Fibroblast of skin of right biceps (primary cell): Measurements from ENCODE around the gene STC2.
"Not testable (repeated sequence)": the region's sequence is repeated elsewhere in the genome, so short reads cannot be mapped to it uniquely, and the experiment has no call there.

Experiments used
- DNase-seq: peaks from one replicate; pipeline ENCODE4 v3.0.0-alpha.2; 2013

STC2 gene

DNA sequence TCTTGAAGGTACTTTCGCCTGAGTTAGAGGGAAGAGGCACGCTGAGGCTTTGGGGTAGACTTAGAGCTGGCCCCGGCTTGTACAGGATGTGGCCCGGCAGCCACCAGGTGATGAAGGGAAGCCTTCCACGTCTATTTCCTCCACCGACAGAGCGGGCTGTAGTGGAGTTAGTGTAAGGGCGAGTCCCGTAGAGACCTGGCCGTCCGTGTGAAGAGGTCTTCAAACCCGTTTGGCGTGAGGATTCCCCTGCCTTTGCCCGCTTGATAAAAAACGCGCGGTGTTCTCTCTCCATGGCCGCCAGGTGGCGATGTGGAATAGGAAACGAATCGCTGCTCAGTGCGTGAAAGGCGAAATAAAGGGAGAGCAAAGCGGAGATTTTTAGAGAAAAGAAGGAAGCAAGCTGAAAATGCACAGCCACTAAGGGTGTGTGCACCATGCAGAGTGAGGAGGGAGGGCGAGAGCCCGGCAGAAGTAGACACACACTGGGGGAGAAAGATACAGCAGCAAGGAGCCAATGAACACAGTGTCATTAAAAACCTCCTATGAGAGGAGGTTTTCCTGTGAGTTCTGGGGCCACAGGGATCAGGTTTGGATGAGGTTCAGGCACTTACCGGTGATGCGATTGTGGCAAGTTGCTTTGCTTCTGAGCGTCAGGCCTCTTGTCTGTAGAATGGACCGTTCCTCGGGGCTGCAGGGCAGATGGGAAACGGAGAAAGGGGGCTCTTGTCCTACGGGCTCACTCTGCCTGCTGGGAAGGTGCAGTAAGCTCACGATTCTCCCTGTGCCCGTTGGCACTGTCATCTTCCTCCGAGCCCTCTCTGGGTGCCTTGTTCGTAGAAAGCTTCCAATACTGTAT lies 34.2 kb downstream of the STC2 start:
- peak; percentile 78 for DNase-seq

DNA sequence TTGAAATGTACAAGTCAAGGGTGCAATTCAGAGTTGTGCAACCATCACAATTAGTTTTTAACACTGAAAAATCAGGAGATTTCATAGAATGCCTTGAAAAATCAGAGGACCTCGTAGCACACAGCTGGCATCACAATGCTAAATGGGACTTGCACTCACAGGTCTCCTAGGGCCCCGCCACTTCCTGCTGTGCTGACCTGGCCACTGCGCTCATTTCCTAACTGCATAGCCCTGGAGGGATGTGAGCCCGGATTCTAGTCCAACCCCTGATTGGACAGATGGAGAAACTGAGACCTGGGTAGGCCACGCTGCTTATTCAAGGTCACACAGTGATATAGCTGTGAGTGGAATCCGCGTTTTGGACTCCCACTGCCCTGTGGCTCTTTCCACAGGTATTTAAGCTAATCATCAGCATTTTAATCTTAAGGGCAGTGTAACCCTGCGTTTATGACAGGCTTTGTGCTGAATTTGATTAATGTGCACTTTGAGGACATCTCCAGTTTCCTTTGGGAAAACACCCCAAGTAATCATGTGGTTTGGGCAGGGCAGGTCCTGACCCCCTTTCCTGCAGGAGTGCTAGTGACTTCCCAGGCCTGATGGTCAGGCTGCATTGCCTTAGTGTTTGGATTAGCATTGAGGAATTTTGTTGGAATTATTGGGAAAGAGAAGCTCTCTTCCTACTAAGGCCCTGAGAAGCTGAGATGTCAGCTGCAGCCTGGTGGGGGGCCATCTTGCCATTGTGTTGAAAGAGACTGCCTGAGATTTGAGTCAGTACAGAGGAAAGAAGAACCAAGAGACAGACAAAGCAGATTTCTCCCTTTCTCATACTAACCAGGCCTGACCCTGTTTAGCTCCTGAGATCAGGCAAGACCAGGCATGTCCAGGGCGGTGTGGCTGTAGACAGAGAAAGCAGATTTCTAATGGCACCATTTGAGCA lies 36.2 kb downstream of the STC2 start:
- no peak for DNase-seq

DNA sequence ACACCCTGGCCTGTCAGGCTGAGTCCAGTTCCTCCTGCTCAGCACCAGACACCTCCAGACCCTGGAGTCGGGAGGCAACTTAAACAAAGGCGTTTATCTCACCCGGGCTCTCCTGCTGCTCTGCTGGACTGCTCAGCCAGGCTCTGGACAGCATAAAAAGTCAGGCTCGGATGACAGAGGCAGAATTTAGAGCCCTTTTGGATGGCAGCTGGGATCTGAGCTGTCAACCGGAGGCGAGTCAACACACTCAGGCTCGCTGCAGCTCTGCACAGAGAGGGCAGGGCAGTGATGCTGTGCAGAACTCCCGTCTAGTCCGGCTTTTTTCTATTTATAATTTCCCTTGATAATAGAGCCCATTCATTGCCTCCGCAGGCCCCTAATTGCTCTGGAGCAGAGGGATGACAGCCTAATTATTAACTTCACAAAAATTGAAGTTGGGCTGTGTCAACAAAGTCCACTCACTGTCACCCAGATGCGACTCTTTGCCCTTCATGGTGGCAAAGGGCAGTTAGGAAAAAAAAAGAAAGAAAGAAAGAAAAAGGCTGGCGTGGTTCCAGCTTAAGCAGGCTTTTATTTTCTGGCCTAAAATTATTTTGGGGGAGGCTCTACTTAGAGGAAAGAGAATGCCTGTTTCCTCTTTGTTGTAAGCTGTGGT lies 37.6 kb downstream of the STC2 start:
- no peak for DNase-seq

DNA sequence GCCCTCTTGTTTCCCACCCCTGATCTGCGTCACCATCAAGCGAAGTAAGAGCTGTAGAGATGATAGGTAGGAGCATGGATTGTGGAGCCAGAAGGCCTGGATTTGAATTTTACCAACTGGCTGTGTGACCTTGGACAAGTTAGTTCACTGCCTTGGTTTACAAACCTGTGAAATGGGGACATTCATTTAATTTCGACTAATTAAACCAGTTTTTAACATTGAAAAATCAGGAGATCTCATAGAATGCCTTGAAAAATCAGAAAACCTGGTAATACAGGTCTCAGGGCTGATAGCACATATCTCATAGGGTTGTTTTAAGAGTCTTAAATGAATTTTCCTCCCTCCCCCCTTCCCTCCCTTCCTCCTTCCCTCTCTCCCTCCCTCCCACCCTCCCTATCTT lies 38.8 kb downstream of the STC2 start:
- no peak for DNase-seq

DNA sequence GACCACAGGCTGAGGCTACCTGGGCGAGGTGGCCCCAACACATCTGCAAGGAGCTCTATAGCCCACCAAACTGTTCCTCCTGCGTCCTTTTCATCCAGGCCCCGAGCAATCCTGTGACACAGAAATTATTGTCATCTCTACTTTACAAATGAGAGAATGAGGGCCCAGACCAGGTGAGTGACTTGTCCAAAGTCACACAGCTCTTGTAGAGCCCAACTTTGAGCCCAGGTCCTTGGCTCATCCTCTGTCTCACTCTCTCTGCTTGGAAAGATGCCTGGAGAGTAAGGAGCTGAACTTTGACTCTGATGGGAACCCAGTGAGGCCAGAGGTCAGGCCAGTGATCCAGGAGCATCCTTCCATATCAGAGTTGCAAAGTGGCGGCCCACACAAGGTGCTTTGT lies 39.6 kb downstream of the STC2 start:
- no peak for DNase-seq

DNA sequence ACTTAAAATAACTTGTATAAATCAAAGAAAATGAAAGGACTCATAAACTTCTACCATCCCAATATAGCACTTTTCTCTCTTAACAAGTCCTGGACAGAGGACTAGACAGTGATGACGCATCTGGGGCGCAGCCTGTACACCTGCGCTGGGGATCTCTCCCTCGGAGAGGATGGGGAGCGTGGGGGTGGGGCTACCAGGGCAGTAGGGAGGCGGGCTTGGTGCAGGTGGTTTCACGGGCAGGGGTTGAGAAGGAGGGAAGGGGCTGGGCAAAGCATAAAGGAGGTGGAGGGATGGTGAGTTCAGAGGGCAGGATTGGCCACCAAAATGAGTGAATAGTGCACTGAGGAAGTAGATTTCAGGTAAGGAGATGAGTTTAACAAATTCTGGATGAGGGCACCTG lies 41.1 kb downstream of the STC2 start:
- DNase-seq: no peak

DNA sequence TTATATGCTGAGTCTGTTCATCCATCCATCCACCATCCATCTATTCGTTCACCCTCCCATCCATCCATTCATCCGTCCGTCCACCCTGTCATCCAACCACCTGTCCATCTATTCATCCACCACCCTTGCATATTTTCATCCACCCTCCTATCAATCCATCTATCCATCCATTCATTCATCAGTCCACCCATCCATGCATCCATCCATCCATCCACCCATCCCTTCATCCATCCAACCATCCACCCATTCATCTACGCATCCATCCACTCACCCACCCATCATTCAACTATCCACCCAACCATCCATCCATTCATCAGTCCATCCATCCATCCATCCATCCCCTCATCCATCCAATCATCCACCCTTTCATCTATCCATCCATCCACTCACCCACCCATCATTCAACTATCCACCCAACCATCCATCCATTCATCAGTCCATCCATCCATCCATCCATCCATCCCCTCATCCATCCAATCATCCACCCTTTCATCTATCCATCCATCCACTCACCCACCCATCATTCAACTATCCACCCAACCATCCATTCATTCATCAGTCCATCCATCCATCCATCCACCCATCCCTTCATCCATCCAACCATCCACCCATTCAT lies 43.8 kb downstream of the STC2 start:
- DNase-seq: not testable (repeated sequence)

DNA sequence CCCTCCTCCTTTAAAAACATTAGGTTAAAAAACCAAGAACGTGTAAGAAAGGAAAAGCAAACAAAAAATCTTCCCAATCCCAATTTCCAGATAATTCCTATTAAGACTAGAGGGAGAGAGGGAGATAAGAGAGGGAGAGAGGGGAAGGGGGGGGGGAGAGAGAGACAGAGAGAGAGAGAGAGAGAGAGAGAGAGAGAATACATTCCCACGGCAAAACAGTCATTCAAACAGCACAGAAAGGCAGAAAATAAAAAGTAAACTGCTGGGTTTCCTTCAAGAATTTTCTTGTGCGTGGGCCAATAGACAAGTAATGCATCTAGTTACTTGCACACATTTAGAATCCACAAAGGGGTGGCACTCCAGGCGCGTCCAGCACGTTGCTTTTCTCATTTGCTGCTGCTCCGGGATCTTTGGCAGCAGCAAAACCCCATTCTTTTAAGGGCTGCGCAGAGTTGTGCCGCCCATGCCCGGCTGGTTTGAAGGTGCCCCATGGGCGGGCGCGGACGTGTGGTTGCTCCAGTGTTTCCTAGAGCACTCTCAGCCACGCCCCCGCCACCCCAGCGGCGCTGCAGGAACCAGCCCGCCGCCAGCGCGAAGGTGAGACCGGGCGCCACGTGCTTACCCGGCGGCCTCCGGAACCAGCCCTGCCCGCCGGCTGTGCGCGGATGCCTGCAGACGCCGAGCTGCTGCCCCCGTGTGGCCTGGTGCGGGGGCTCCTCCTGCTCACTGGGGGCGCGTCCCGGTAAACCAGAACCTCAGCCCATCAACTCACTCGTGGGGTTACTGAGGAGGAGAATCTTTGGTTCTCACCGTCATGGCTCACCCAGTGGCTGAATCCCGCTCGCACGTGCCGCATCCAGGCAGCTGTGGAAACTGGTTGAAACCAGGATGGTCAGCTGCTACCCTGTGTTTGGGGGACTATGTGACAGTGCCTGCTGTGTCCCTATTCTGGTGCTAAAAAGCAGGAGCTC lies 44.6 kb downstream of the STC2 start:
- DNase-seq: peak; percentile 68

DNA sequence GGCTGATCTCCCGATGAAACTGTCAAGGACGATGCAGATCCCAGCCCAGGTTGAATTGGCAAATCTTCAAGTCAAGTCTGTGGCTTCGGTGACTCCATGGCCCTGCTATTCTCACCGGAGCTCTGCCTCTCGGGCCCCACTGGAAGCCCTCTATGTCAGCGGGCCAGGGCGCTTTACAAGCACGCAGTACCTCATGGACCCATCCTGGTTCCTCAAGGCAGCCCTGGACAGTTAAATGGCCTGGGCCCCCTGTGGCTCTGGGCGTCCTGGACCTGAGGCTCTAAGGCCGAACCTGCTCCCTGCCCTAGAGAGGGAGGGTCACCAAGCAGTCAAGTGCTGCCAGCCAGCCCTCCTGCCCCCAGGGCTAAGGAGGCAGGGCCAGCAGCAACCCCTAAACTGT lies 45.3 kb downstream of the STC2 start:
- no peak for DNase-seq

DNA sequence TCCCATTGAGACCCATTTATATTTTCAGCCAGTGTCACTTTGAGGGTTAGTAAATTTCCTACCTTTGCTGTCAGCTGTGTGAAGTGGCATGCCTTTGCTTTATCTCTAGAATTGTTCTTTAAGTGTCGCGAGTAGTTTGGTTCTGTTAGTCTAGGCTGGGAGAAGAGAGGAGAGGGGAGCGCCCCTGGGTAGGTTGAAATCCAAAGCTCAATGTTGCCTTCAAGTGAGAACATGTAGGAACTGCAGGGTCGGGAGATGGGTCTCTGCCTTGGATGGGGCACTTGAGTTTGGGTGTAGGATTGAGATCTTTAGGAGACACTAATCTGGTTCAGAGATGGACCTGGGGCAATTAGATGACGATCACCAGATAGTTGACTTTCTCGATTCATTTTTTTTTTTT lies 46.3 kb downstream of the STC2 start:
- peak; percentile 27 for DNase-seq

DNA sequence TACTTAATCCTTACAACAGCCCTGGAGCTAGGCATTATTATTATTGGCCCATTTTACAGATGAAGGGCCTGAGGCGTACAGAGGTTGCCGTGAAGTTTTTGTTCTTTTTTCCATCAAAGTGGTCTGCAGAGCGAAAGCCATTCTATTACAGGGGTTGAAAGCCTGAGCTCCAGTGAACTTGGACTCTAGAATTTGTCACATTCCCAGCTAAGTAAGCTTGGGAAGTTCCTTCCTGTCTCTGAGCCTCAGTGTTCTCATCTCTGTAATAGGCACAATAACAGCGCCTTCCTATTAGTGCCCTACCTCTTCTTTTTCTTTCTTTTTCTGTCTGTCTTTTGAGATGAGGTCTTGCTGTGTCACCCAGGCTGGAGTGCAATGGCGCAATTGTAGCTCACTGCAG lies 49.0 kb downstream of the STC2 start:
- DNase-seq: no peak

DNA sequence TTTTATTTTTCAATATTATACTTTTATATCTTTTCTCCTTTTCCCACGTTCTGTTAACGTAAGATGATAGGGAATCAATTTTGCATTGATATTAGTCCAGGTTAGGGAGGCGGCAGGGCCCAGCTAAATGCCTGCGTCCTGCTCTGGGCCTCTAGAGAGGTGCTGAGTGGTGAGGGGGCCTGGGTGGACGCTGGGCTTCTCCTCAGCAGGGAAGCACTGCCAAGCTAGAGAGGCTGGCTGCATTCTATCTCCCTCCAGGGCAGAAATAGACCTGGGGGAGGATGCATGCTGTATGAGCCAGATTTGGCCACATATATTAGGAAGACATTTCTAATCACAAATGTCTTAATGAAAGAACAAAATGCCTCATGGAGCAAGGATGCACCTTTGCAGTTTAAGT lies 49.6 kb downstream of the STC2 start:
- no peak for DNase-seq

DNA sequence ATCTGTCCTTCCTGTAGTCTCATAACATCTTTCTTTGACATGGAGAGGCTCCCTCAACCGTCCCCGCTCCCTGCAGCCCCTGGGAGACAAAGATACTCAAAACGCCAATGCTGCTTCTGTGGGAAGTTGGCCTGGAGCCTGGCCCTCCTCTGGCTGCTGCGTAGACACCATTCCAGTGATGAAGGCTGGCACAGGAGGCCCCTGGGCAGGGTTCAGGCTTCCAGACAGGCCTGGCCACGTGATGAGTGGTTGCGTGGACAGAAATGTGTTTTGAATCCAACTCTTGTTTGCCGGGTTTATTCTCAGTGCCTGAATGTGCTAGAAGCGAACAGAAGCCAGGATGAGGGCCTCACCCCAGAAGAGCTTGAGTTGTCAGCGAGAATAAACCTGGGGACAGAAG lies 50.0 kb downstream of the STC2 start:
- no peak for DNase-seq

DNA sequence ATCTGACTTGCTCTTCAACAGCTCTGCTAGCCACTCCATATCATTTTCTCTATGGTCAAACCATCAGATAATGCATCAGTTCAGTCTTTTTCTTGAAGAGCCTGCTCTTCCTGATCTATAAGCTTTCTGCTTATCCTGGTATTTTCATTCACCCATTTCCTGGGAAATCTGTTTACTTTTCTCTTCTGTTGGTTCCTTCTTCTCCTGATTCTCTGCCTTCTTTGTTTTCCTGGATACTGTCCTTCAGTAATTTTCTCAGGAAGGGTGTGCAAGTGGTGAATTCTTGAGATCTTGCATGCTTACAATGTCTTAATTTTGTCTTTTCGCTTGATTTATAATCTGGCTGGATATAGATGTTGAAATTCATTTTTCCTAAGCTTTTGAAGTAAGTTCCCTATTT lies 53.4 kb downstream of the STC2 start:
- DNase-seq: no peak

DNA sequence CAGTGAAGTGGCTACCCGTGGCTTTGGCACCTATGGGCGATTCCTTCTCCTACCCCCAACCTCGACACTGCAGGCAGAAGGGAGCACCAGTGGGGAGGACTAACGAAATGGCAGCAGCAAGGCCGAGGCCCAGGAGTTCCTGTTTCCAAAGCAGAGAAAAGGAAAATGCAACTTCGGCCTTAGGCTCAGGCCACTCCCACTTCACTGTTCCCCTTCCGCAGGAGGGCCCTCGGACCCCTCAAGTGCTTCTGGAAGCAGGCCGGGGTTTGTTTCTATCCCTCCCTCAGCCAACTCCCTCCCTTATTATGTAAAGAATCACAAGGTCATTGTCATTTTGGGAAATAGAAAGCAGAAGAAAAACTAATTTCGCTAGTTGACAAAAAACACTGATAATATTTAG lies 56.8 kb downstream of the STC2 start:
- no peak for DNase-seq

DNA sequence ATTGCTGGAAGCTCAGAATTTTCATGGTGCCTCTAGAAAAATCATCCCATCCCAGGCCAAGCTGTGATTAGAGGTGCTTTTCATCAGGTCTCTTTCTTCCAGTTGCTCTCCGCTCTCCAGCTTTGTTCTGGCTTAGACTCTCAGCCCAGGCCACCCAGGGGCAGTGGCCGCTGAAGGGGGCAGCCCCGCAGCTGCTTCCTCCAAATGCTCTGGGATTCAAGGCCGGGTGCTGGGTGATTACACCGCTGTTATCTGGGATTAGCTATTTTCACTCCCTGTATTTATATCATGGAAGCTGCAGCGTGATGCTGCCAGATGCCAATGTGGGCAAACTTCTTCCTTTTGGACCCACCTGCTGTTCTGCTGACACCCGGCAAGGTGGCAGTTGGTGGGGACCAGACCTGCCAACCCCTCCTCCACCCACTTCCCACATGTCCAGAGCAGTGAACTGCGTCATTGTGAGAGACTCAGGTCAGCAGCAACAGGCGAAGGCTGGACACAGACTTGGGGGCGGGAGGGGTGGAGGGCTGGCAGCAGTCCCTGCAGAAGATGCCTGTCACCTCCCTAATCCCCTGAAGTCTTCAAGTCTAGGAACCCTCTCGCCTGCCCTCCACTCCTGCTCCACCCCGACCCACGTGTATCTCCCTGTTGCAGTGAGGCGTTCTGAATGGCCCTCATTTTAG lies 59.3 kb downstream of the STC2 start:
- no peak for DNase-seq

DNA sequence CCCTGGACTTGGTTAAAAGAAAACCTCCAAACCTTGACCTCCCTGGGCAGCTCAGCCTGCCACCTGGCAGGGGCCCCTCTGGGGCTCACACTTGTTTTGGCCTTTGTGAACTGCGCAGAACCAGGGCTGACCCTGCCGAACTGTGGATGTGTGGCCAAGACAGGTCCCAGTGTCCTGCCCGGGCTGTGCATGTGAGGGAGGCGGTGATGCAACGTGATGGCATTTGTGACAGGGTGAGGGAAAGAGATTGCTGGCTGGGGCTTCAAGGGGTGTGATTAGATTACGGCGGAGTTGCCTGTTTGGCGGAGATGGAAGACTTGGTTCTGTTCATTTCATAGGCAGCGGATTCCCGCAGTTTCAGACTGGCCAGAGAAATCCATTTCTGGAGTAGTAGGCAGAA lies 62.8 kb downstream of the STC2 start:
- DNase-seq: no peak
